D721Med (cell line): Measurements from ENCODE around the gene RASGEF1C.
A peak's percentile ranks its signal among the peaks of the same experiment; 100 is the strongest.

Experiments used
- DNase-seq: peaks from one replicate; pipeline ENCODE4 v3.0.0; 2011; ENCODE audit warnings: low spot score; ENCODE audit not compliant: insufficient read length
- FAIRE-seq: peaks from 2 replicates; lab custom pipeline; 2011; peaks lifted over from hg19 to GRCh38; lab: Jason Lieb, UNC
- TF ChIP-seq, protein P1 (sequence below): IDR thresholded peaks from 2 replicates; pipeline ENCODE4 v1.5.1; 2012; ENCODE audit warnings: mild to moderate bottlenecking, control low read depth; ENCODE audit not compliant: insufficient read depth; ENCODE audit errors: missing control alignments

RASGEF1C gene

DNA sequence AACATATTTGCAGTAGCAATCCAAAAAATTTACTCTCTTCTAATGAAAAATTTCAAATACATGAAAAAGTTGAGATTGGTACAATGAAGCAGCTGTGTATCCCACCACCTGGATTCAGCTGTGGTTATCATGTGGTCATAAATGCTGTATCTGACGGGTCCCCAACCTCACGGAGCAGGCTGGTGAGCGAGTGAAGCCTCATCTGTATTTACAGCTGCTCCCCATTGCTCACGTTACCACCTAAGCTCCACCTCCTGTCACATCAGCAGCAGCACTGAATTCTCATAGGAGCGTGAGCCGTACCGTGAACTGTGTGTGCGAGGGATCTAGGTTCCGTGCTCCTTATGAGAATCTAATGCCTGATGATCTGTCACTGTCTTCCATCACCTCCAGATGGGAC is 130.7 kb downstream of the RASGEF1C start:
- DNase-seq, result no peak
- TF ChIP-seq, protein P1, sequence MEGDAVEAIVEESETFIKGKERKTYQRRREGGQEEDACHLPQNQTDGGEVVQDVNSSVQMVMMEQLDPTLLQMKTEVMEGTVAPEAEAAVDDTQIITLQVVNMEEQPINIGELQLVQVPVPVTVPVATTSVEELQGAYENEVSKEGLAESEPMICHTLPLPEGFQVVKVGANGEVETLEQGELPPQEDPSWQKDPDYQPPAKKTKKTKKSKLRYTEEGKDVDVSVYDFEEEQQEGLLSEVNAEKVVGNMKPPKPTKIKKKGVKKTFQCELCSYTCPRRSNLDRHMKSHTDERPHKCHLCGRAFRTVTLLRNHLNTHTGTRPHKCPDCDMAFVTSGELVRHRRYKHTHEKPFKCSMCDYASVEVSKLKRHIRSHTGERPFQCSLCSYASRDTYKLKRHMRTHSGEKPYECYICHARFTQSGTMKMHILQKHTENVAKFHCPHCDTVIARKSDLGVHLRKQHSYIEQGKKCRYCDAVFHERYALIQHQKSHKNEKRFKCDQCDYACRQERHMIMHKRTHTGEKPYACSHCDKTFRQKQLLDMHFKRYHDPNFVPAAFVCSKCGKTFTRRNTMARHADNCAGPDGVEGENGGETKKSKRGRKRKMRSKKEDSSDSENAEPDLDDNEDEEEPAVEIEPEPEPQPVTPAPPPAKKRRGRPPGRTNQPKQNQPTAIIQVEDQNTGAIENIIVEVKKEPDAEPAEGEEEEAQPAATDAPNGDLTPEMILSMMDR, result no peak
- no peak for FAIRE-seq

GRCh38 chr5:180077594-180078284 is 131.3 kb downstream of the RASGEF1C start:
- FAIRE-seq (no peak), DNase-seq (no peak)
- TF ChIP-seq, protein P1, result no peak

- TF ChIP-seq, protein P1, result no peak
- FAIRE-seq, result no peak
- no peak for DNase-seq
Measured at GRCh38 chr5:180075703-180076102, 133.3 kb downstream of the RASGEF1C start.

DNA sequence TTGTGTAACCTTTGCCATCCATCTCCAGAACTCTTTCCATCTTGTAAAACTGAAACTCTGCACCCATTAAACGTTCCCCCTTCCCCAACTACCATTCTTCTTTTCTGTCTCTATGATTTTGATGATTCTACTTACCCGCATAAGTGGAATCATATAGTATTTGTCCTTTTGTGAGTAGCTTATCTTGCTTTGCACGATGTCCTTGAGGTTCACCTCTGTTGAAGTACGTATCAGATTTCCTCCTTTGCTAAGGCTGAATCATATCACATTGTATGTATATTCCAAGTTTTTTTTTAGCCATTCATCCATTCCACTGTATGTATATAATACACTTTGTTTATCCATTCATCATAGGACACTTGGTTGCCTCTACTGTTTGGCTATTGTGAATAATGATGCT is 134.5 kb downstream of the RASGEF1C start:
- TF ChIP-seq, protein P1, result no peak
- FAIRE-seq, result no peak
- no peak for DNase-seq

DNA sequence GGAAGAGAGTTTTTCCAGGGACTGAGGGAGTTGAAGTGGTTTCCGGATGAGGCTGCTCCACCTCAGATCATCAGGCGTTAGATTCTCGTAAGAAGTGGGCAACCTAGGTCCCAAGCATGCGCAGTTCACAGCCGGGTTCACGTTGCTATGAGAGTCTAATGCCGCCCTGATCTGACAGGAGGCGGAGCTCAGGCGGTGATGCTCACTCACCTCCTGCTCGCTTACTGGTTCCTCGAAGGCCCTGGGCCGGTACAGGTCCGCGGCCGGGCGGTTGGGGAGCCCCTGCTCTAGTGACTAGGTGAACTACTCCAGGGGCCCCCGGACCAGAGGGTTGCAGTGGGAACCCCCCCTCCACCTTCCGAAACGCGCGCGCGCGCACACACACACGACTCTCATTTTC is 136.5 kb downstream of the RASGEF1C start:
- TF ChIP-seq, protein P1, result no peak
- FAIRE-seq, result no peak
- DNase-seq, result no peak

GRCh38 chr5:180072256-180072548 is 136.8 kb downstream of the RASGEF1C start:
- DNase-seq (no peak), FAIRE-seq (no peak)
- TF ChIP-seq, protein P1, result no peak

GRCh38 chr5:180071531-180072255 is 137.3 kb downstream of the RASGEF1C start, which contains the start of gene RNF130:
RNF130 (minus strand) TSS chr5:180071759; CDS start chr5:180071702, 57 bp downstream.
- TF ChIP-seq, protein P1, result no peak
- DNase-seq, result peak; percentile 84
- no peak for FAIRE-seq
